Glomerular endothelial cell (primary cell): ENCODE measurements around the gene SPATS2L. TPM values are rescaled to one million over a fixed set of nuclear protein-coding genes. Genes with fewer than 3 reads are reported as not detected.
"Not testable (repeated sequence)": the region's sequence is repeated elsewhere in the genome, so short reads cannot be mapped to it uniquely, and the experiment has no call there.

ENCODE experiments used
- DNase-seq: peaks from one replicate; pipeline ENCODE4 v3.0.0-alpha.2; 2011; ENCODE audit warnings: low read depth, low spot score; ENCODE audit errors: extremely low read depth
- total RNA-seq: library from RNA; depleted of rRNA; stranded (reverse); fragments of >200 nt; gene quantifications from 2 replicates; pipeline ENCODE4 v1.2.3, GENCODE V29; 2015

The SPATS2L gene
- total RNA-seq, 1 donor from 2014 or later: 86.3 TPM

- no peak for DNase-seq
Measured at GRCh38 chr2:200318940-200319435, 12.5 kb downstream of the SPATS2L start.

DNA sequence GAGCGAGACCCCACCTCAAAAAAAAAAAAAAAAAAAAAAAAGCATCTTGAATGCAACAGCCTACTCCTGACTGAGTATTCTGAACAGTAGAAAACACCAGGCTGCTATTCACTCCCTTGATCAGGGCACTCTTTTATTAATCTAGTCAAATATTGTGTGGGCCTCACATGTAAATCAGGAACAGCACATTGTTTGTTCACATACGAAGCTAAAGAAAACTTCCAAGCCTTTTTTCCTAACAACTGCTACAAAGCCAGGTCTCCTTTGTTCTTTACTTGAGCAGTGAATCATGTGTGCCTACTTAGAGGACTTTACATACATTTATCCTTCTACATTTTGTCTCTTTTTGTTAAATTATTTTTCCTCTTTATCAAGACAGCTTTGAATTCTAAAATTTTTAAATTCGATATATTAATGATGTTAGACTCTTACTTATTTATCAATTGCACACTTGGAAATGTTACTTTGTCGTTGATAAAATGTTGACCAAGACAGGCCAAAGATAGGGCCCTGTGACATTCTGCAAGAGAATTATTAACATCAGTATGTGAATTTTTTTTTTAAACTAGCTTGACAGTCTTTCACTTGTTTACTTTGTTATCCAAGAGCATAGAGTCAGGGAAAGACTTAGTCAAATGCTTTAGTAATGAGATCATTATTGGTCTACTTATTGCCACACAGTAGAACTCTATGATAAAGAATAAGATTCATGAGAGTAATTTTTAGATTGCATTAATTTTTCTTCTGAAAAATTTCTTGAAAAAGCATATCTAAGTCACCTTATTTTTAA lies 13.2 kb downstream of the SPATS2L start:
- DNase-seq: no peak

DNA sequence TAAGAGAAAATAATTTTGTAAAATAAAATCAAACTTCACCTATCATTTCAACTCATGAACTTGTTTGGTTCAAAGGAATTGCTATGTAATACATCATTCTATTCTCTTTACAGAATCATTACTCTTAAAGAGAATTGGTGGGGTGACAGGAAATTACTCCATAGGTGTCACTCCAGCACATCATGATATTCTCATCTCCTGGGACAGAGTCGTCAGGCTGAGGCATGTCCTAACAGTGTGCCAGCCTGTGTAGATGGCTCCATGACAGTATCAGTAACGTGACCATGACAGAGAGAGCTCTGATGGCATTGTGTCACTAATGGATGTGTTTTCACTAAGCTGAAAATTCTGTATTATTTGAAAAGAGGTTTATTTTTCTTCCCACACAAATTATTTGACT lies 13.9 kb downstream of the SPATS2L start:
- DNase-seq: no peak

GRCh38 chr2:200320991-200321390 lies 14.5 kb downstream of the SPATS2L start:
- DNase-seq: no peak

- no peak for DNase-seq
Measured at GRCh38 chr2:200321780-200322534, 15.5 kb downstream of the SPATS2L start.

DNA sequence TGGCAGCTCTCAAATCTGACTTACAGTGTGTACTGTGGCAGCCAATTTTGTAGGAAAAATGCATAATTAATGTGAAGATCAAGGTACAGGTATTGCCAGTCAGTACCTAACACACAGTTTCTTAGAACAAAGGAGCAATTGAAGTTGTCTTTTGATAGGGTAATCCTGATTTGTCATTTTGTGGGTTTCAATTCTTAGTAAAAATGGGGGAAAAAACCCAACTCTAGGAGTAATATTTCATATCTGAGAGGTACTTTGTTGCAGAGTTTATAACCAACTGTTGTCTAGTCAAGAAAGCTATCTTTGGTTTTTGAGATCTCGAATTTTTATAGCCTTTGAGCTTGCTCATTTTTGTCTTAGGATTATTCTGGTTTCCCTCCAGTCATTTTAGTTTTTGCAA lies 16.1 kb downstream of the SPATS2L start:
- DNase-seq: no peak

DNA sequence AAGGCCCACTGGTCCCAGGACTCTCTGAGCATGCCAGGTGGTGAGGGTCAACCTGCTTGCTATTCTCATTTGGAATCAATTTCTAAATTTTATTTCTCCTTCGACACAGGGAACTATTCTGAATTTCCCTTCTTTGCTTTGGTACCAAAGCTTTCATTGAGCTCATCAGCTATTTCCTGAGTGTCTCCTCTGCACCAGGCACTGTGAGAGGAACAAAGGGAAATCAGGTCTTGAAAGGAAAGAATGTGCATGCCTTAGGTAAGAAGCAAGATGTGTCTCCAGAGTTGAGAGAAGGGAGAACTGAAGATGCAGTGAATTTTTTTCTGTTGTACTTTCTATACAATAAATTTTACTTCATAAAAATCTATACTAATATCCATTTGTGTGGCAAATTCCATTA lies 17.9 kb downstream of the SPATS2L start:
- DNase-seq: no peak

DNA sequence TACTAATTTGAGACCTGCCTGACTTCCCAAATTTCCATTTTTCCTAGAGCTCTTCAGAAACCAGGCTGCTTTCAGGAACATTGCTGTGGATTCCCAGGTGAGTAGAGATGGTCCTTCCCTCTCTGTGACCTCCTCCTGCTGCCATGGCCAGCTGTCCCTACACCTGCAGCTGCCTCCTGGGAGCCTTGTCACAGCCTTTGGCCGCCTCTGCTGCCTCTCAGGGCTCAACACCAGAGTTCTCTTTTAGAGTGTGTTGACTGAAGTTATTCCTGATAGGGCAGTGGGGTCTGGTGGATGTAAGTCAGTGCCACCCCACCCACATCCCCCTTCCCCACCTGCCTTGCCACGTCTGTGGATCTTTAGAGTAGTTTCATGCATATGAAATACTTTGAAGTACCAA lies 22.9 kb downstream of the SPATS2L start:
- DNase-seq: no peak

DNA sequence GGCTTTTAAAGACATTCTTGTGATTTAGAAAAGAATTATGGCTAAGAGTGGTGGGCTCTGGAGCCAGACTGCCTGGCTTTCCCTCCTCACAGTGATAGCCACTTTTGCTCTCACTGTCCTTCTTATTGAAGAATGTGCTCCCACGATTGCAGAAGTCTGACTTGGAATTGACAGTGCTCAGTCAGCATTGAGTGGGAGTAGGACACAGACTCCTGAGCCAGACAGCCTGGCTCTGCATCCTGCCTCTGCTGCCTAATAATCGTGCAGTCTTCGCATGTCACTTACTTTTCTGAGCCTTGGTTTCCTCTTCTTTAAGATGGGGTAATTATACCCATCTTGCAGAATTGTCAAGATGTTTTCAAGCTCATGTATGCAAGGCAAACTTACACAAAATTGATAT lies 23.3 kb downstream of the SPATS2L start:
- no peak for DNase-seq

GRCh38 chr2:200330351-200331060 lies 24.0 kb downstream of the SPATS2L start:
- no peak for DNase-seq

GRCh38 chr2:200331061-200331400 lies 24.5 kb downstream of the SPATS2L start:
- no peak for DNase-seq

GRCh38 chr2:200335657-200336056 lies 29.2 kb downstream of the SPATS2L start:
- DNase-seq: no peak

- no peak for DNase-seq
Measured at GRCh38 chr2:200336980-200337615, 30.6 kb downstream of the SPATS2L start.

- DNase-seq: no peak
Measured at GRCh38 chr2:200337621-200338020, 31.1 kb downstream of the SPATS2L start.

- no peak for DNase-seq
Measured at GRCh38 chr2:200338692-200339091, 32.2 kb downstream of the SPATS2L start.

DNA sequence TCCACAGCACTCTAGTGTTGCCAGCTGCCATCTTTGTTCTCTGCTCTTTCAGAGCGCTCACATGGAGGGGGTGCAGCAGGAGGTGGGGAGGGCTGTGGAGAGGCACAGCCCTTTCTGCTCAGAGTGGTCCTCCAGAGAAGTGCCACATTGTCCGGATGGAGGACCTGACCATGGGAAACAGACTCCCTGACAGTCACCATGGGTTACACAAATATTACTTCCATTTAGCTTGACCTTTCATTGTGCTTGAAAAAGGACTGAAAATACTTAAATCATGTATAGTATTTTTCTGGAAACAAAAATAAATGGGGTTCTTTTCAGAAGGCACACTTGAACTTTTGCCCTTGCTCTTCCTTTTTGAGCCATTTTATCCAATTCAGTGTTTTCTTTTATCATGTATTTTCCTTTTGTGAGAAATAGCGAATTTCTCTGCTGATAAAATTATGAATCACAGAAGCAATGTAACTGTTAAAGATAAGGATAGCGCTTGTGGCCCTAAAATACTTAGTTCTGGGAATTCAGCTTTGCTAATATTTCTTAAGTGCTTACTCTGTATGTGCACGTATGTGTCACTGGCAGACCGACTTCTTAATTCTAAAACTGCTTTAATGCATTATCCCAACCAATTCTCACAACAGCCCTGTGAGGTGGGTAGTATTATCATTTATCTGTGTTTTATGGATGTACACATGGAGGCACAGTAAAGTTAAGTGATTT lies 34.2 kb downstream of the SPATS2L start:
- DNase-seq: no peak

GRCh38 chr2:200341376-200341775 lies 34.9 kb downstream of the SPATS2L start:
- DNase-seq: no peak

DNA sequence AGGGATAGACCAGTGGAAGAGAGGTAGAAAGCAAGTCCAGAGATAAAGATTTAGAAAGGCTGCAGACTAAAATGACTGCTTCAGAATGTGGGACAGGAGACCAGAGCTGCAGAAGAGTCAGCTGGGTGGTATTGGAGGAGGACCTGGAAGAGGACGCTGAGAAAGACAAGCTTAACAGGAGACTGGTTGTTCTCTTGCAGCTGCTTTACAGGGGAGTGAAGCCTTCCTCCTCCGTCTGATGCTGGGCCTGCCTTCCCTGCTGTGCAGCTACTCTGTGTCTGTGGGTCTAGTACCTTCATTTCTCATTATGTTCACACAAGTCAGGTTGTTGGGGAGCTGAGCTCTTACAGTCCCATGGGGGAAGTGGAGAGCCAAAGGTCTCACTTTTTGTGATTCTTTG lies 35.7 kb downstream of the SPATS2L start:
- DNase-seq: no peak

GRCh38 chr2:200342654-200343053 lies 36.2 kb downstream of the SPATS2L start:
- DNase-seq: no peak

- DNase-seq: not testable (repeated sequence)
Measured at GRCh38 chr2:200344202-200344601, 37.7 kb downstream of the SPATS2L start.
